Common myeloid progenitor, CD34-positive (primary cell): ENCODE results near the gene PLXNA4.

Experiments
- CTCF ChIA-PET: fragments of 350-600 bp; sonication (Branson Sonifier 250); formaldehyde crosslinking; loops from one replicate; lab custom pipeline; 2021; ENCODE audit warnings: antibody characterized with exemption; lab: Charles Lee
- POLR2A ChIA-PET: fragments of 350-600 bp; sonication (Branson Sonifier 250); formaldehyde crosslinking; loops from one replicate; lab custom pipeline; 2021; ENCODE audit warnings: antibody characterized with exemption; lab: Charles Lee
- DNase-seq, 3 donors: peaks; one replicate each; pipeline versions ENCODE4 v3.0.0 to v3.0.0-alpha.2; 2013
- H3K27ac ChIP-seq, 2 experiments: 1 replicate in 1 of 2; 2 replicates in 1 of 2; pipeline ENCODE4 v1.7.0; 2013; ENCODE audit warnings: inconsistent platforms in 2 of 2, low read length in 2 of 2, mild to moderate bottlenecking in 2 of 2, low read depth in 1 of 2, moderate library complexity in 1 of 2; ENCODE audit not compliant: severe bottlenecking in 2 of 2, insufficient read depth in 1 of 2, poor library complexity in 1 of 2
- H3K27me3 ChIP-seq, 5 experiments: replicated peaks in 2 of 5; 1 replicate in 3 of 5; 2 replicates in 2 of 5; pipeline versions ENCODE4 v1.6.1 to v1.7.0; 2013; ENCODE audit warnings: low read length in 4 of 5, mild to moderate bottlenecking in 2 of 5, moderate library complexity in 2 of 5, inconsistent platforms in 1 of 5; ENCODE audit not compliant: insufficient read depth in 5 of 5, control insufficient read depth in 4 of 5
- H3K36me3 ChIP-seq, 4 experiments: 1 replicate in 2 of 4; 2 replicates in 2 of 4; pipeline versions ENCODE4 v1.6.1 to v1.7.0; 2013; ENCODE audit warnings: low read length in 3 of 4, control low read depth in 1 of 4, mild to moderate bottlenecking in 1 of 4; ENCODE audit not compliant: control insufficient read depth in 4 of 4, insufficient read depth in 4 of 4
- H3K4me1 ChIP-seq, 4 experiments: 1 replicate in 3 of 4; 2 replicates in 1 of 4; pipeline versions ENCODE4 v1.6.1 to v1.7.1; 2013; ENCODE audit warnings: low read length in 3 of 4, mild to moderate bottlenecking in 3 of 4, control low read depth in 1 of 4, inconsistent platforms in 1 of 4, moderate library complexity in 1 of 4; ENCODE audit not compliant: control insufficient read depth in 4 of 4, insufficient read depth in 4 of 4; ENCODE audit errors: control extremely low read depth in 1 of 4
- H3K4me3 ChIP-seq, 7 experiments: 1 replicate in 4 of 7; 2 replicates in 3 of 7; pipeline versions ENCODE4 v1.5.1 to v1.7.0; 2013; ENCODE audit warnings: mild to moderate bottlenecking in 7 of 7, low read length in 6 of 7, moderate library complexity in 6 of 7, inconsistent platforms in 2 of 7, low read depth in 2 of 7, control low read depth in 1 of 7; ENCODE audit not compliant: insufficient read depth in 4 of 7, control insufficient read depth in 1 of 7; ENCODE audit errors: extremely low read depth in 1 of 7
- H3K9me3 ChIP-seq, 5 experiments: 1 replicate in 4 of 5; 2 replicates in 1 of 5; pipeline versions ENCODE4 v1.6.1 to v1.7.1; 2013; ENCODE audit warnings: low read length in 4 of 5, mild to moderate bottlenecking in 2 of 5, inconsistent platforms in 1 of 5, low read depth in 1 of 5, moderate library complexity in 1 of 5; ENCODE audit not compliant: control insufficient read depth in 4 of 5, insufficient read depth in 2 of 5; ENCODE audit errors: control extremely low read depth in 1 of 5
- WGBS: methylation state at CpG from one replicate; pipeline ENCODE4 v1.1.5; 2013; ENCODE audit not compliant: insufficient coverage; 5-methylcytosine and 5-hydroxymethylcytosine counted together

Gene PLXNA4

DNA sequence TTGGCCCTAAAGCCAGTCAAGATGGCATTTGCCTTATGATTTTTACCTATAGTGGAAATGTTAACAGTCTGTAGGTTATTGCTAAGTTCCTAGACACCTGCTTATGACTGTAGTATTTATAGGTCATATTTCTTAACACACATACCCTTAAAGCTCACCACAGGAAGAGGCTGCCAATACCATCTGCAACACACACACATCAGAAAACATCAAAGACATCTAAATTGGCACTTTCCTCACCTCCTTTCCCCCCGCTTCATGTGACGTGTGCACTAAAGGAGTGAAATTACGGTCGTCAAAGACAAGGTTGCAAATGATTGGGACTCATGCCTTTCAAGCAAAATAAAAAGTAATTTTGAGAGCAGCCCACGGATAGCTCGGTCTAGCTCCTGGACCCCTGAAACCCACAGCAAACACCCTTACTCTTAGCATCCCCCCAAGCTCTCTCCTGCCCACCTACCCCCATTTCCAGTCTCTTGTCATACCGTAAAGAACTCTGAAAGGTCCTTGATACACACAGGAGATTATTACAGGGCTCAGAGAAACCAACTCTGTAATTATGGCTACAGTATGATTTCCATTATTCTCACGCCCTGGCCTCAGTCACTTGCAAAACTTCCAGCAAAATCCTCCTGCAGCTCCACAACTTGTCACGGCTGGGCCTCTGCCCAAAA lies 90.5 kb downstream of the PLXNA4 start:
- DNase-seq, result no peak
- H3K27me3 ChIP-seq, result peaks cover 0 to 18% (median 3%) of the 10 kb centered on the region in 5 experiments
- ChIA-PET POLR2A (no interaction called here), CTCF (no interaction called here)
- H3K4me1 ChIP-seq, result peaks cover 0 to 15% (median 0%) of the 10 kb centered on the region in 4 experiments
- no peak overlapping the region for H3K27ac ChIP-seq
- peaks cover 0 to 10% (median 0%) of the 10 kb centered on the region in 5 experiments for H3K9me3 ChIP-seq
- H3K4me3 ChIP-seq, result no peak overlapping the region
- no peaks in the 10 kb centered on the region for H3K36me3 ChIP-seq
- 88% methylated on average over 6 of the region's 9 CpGs for WGBS

DNA sequence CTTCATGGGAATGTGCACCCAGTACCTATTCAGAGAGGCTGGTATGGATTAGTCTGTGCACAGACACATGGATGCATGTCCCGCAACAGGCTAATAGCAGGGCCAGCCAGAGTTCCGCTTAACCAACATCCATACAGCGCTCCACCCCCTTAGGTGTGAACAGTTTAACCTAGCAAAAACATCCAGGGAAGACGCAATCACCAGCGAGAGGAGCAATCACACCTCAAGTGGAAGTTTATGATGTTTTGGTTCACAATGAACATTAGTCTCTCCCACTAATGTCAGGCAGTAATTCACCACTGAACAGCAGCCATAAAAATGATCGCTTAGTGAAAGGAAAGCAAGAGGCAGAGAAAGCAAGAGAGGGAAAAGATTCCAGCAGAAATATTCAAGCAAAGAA lies 91.1 kb downstream of the PLXNA4 start:
- ChIA-PET CTCF (no interaction called here), POLR2A (no interaction called here)
- peaks cover 0 to 18% (median 3%) of the 10 kb centered on the region in 5 experiments for H3K27me3 ChIP-seq
- peaks cover 0 to 15% (median 0%) of the 10 kb centered on the region in 4 experiments for H3K4me1 ChIP-seq
- no peak for DNase-seq
- no peaks in the 10 kb centered on the region for H3K36me3 ChIP-seq
- peaks cover 0 to 10% (median 0%) of the 10 kb centered on the region in 5 experiments for H3K9me3 ChIP-seq
- 100% methylated on average over 2 of the region's 6 CpGs for WGBS
- no peak overlapping the region for H3K4me3 ChIP-seq
- no peak overlapping the region for H3K27ac ChIP-seq

DNA sequence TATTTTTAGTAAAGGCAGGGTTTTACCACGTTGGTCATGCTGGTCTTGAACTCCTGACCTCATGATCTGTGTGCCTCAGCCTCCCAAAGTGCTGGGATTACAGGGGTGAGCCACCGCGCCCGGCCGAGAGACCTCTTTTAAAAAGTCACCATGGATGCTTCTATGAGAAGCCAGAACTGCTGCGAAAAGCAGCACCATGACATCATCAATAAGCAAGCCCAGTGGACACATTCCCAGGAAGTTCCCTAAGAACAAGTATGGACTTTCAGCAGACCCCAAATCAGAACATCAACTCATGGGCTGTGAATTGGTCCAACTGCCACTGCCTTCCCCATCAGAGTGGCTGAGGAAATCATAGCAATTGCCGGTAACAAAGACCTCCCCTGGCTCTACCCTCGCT lies 93.4 kb downstream of the PLXNA4 start:
- H3K27ac ChIP-seq, result no peak overlapping the region
- no peaks in the 10 kb centered on the region for H3K9me3 ChIP-seq
- ChIA-PET CTCF (interaction anchor here (1.7 kb wide), 1 partner anchor 21 kb away, joined by 4 read pairs; no protein-coding TSS in a partner anchor), POLR2A (no interaction called here)
- H3K4me3 ChIP-seq, result no peak overlapping the region
- H3K27me3 ChIP-seq, result peaks cover 0 to 18% (median 3%) of the 10 kb centered on the region in 5 experiments
- WGBS, result 93% methylated on average over 8 of the region's 8 CpGs
- no peaks in the 10 kb centered on the region for H3K36me3 ChIP-seq
- no peak for DNase-seq
- peaks cover 0 to 15% (median 0%) of the 10 kb centered on the region in 4 experiments for H3K4me1 ChIP-seq

DNA sequence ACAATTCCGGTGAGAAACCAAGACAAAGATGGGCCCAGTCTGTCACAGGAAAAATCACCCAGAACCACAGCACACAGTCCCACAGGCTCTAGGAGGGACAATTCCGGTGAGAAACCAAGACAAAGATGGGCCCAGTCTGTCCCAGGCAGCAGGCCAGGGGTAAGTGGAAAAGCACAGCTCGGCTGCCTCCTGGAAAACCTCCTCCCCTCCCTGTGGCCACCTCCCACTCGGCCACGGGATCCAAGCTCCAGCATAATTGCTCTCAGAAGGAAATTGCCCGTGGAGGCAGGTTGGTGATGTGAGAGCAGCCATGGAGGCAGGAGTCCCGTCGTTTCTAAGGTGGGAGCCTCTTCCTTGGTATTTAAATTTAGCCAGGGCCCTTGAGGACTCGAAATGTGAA lies 95.7 kb downstream of the PLXNA4 start:
- H3K27me3 ChIP-seq, result peaks cover 3 to 16% (median 5%) of the 10 kb centered on the region in 5 experiments
- no peak overlapping the region for H3K4me3 ChIP-seq
- H3K9me3 ChIP-seq, result no peaks in the 10 kb centered on the region
- WGBS, result 96% methylated on average over 7 of the region's 9 CpGs
- no peak overlapping the region for H3K27ac ChIP-seq
- H3K4me1 ChIP-seq, result peaks cover 0 to 3% (median 0%) of the 10 kb centered on the region in 4 experiments
- ChIA-PET POLR2A (no interaction called here), CTCF (interaction anchor here (0.9 kb wide), 1 partner anchor 8 kb away, joined by 3 read pairs; no protein-coding TSS in a partner anchor)
- no peak for DNase-seq
- no peaks in the 10 kb centered on the region for H3K36me3 ChIP-seq

DNA sequence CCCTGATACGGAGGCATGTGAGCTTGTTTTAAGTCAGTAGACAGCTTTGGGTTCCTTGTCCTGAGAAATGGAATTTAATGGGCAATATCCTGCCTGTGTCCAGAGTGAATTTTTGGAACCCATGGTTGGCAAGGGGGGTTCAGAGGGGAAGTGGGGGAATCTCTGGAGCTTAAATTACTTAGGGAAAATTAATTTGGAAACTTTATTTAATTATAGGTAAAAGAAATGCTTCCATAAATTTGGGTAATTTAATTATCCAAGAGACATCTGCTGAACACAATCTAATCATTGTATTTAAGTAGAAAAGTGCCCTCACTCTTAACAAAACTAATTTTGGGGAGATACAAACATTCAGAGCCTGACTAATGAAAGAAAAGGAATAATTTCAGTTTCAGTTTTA lies 99.7 kb downstream of the PLXNA4 start:
- WGBS, result 90% methylated on average over 1 of the region's 1 CpG
- peaks cover 3 to 37% (median 5%) of the 10 kb centered on the region in 5 experiments for H3K27me3 ChIP-seq
- no peak overlapping the region for H3K27ac ChIP-seq
- no peak overlapping the region for H3K4me3 ChIP-seq
- peaks cover 0 to 3% (median 0%) of the 10 kb centered on the region in 4 experiments for H3K4me1 ChIP-seq
- DNase-seq, result no peak
- H3K9me3 ChIP-seq, result no peaks in the 10 kb centered on the region
- CTCF ChIA-PET, result interaction anchor here (1.3 to 1.4 kb wide), 3 partner anchors 21 to 75 kb away, joined by 3 read pairs; no protein-coding TSS in a partner anchor
- POLR2A ChIA-PET, result no interaction called here
- no peaks in the 10 kb centered on the region for H3K36me3 ChIP-seq

DNA sequence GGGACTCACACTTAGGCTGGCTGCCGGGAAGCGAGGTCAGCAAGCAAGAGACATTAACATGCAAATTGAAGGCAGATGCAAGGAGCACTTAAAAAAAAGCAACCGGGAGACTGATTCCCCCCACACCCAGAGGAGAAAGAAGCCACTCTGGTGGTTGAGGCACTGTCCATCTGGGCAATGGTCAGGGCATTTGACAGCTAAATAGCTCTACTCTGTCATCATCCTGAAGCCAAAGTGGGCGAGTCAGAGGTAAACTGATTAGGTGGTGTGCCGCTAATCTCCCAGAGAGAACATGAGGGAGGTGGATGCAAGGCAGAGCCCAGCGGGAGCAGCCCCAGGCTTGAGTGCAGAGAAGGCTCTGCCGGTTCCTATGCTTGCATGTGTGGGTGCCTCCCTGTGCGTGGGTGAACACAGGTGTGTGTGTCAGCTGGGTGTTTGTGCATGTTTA lies 100.6 kb downstream of the PLXNA4 start:
- H3K27ac ChIP-seq, result no peak overlapping the region
- 63% methylated on average over 8 of the region's 8 CpGs for WGBS
- no peak for DNase-seq
- POLR2A ChIA-PET, result no interaction called here
- no peaks in the 10 kb centered on the region for H3K9me3 ChIP-seq
- no peak overlapping the region for H3K4me3 ChIP-seq
- H3K36me3 ChIP-seq, result no peaks in the 10 kb centered on the region
- peaks cover 3 to 37% (median 5%) of the 10 kb centered on the region in 5 experiments for H3K27me3 ChIP-seq
- CTCF ChIA-PET, result interaction anchor here (1.4 to 1.6 kb wide), 3 partner anchors 21 to 81 kb away, joined by 3 read pairs; no protein-coding TSS in a partner anchor
- peaks cover 0 to 3% (median 0%) of the 10 kb centered on the region in 4 experiments for H3K4me1 ChIP-seq

DNA sequence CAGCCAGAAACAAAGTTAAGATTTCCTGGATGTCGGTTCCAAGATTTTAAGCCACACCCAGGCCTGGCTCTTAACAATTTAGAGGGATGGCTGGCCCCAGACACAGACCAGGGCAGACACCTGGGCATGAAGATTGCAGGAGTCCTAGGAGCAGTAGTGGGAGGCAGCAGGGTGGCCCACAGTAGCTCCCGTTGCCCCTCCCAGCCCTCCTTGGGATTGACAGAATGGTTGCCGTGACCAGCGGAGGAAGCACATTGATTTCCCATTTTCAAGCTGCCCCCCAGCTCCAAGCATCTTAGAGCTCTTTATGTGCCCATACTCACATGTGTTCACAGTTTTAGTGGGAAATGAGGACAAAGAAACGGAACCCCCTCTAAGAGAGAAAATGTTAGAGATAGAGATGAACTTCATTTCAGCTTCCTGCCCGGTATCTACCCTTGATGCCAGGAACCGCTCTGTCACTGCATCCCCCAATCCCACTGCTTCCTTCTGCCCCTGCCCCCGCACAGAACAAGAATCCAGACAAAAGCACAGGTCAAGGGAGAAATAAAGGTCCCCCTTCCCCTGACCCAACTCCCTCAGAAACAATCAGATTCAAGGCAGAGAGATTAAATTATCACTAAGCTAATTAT lies 101.1 kb downstream of the PLXNA4 start:
- H3K36me3 ChIP-seq, result no peaks in the 10 kb centered on the region
- H3K4me1 ChIP-seq, result peaks cover 0 to 3% (median 0%) of the 10 kb centered on the region in 4 experiments
- H3K27ac ChIP-seq, result no peak overlapping the region
- H3K4me3 ChIP-seq, result no peak overlapping the region
- POLR2A ChIA-PET, result no interaction called here
- H3K9me3 ChIP-seq, result no peaks in the 10 kb centered on the region
- peaks cover 3 to 37% (median 5%) of the 10 kb centered on the region in 5 experiments for H3K27me3 ChIP-seq
- CTCF ChIA-PET, result interaction anchor here (0.6 to 1.6 kb wide), 3 partner anchors 9 to 80 kb away, joined by 3 read pairs; no protein-coding TSS in a partner anchor
- WGBS, result 15% methylated on average over 8 of the region's 8 CpGs
- no peak for DNase-seq
